HepG2 (cell line): ENCODE data around the gene ADAMTS12. TPM values are rescaled to one million over a fixed set of nuclear protein-coding genes. Genes with fewer than 3 reads are reported as not detected.

Experiments used
- ATAC-seq: fragments of 200-7000 bp; cut with Tn5 transposase; 3 replicates; pipeline ENCODE4 v1.9.1; 2020; ENCODE audit warnings: mild to moderate bottlenecking, moderate library complexity
- BruUV-seq: library from RNA; stranded (reverse); fragments of 400-500 nt; replicated peaks from 2 replicates; lab custom pipeline; 2021; lab: Mats Ljungman, UMichigan
- CTCF ChIA-PET: fragments of 300-600 bp; formaldehyde crosslinking; extraction: SDS; loops from one replicate; lab custom pipeline; 2021; ENCODE audit warnings: low total read pairs, inconsistent platforms, low intra/inter-chr PET ratio; lab: Yijun Ruan, JAX
- POLR2A ChIA-PET: fragments of 350-600 bp; sonication (Branson Sonifier 250); formaldehyde crosslinking; loops from one replicate; lab custom pipeline; 2020; ENCODE audit warnings: antibody characterized with exemption, inconsistent platforms; lab: Yijun Ruan, JAX
- DNase-seq: peaks from one replicate; pipeline ENCODE4 v3.0.0-alpha.2; 2015; ENCODE audit warnings: low spot score
- FAIRE-seq: peaks from 3 replicates; lab custom pipeline; 2011; peaks lifted over from hg19 to GRCh38; lab: Jason Lieb, UNC
- H2AFZ ChIP-seq: one replicate; pipeline ENCODE4 v1.6.1; 2011; ENCODE audit warnings: low read length, inconsistent platforms
- H3K27ac ChIP-seq: fragments of 300-600 bp; 3 replicates; pipeline ENCODE4 v1.8.0; 2011; ENCODE audit warnings: mixed run types, mild to moderate bottlenecking, mixed read lengths, low read length, inconsistent platforms; ENCODE audit not compliant: insufficient read depth; ENCODE audit errors: extremely low read length
- H3K27me3 ChIP-seq, 2 experiments: fragments of 200-600 bp in 1 of 2; 2 replicates in 1 of 2; 3 replicates in 1 of 2; pipeline versions ENCODE4 v1.6.0 to v1.8.0; 2011; ENCODE audit warnings: low read length in 2 of 2, mild to moderate bottlenecking in 2 of 2, moderate library complexity in 2 of 2, inconsistent platforms in 1 of 2; ENCODE audit not compliant: insufficient read depth in 2 of 2, control insufficient read depth in 1 of 2
- H3K36me3 ChIP-seq, 2 experiments: fragments of 200-600 bp in 1 of 2; replicated peaks in 1 of 2; 2 replicates in 1 of 2; 3 replicates in 1 of 2; pipeline versions ENCODE4 v1.5.1 to v1.8.0; 2011; ENCODE audit warnings: low read length in 2 of 2, inconsistent platforms in 1 of 2; ENCODE audit not compliant: insufficient read depth in 2 of 2, control insufficient read depth in 1 of 2
- H3K4me1 ChIP-seq: 2 replicates; pipeline ENCODE4 v1.5.1; 2012; ENCODE audit warnings: low read length, inconsistent platforms; ENCODE audit not compliant: insufficient read depth
- H3K4me2 ChIP-seq: 2 replicates; pipeline ENCODE4 v1.6.0; 2011; ENCODE audit warnings: low read depth, low read length, inconsistent platforms
- H3K4me3 ChIP-seq, 3 experiments: fragments of 200-600 bp in 1 of 3; sonication (generic), shearing (Covaris generic) in 1 of 3; replicated peaks in 1 of 3; 2 replicates each; pipeline ENCODE4 v1.5.1; 2011 to 2016; ENCODE audit warnings: low read length in 3 of 3, inconsistent platforms in 2 of 3, low read depth in 2 of 3, mild to moderate bottlenecking in 2 of 3, control low read depth in 1 of 3, mixed read lengths in 1 of 3; ENCODE audit not compliant: insufficient read depth in 1 of 3
- H3K79me2 ChIP-seq: one replicate; pipeline ENCODE4 v1.6.1; 2011; ENCODE audit warnings: low read length, inconsistent platforms; ENCODE audit not compliant: insufficient read depth
- H3K9ac ChIP-seq: 2 replicates; pipeline ENCODE4 v1.6.0; 2011; ENCODE audit warnings: mild to moderate bottlenecking, low read depth, low read length, inconsistent platforms; ENCODE audit not compliant: insufficient read depth
- H3K9me3 ChIP-seq: 2 replicates; pipeline ENCODE4 v1.5.1; 2012; ENCODE audit warnings: mild to moderate bottlenecking, low read length
- H4K20me1 ChIP-seq: 2 replicates; pipeline ENCODE4 v1.6.0; 2011; ENCODE audit warnings: inconsistent platforms, mild to moderate bottlenecking, low read length, moderate library complexity; ENCODE audit not compliant: insufficient read depth
- ARID3A ChIP-seq: IDR thresholded peaks from 2 replicates; pipeline ENCODE4 v1.6.1; 2012; ENCODE audit warnings: low read depth, low read length, improper control_type of control experiment
- GLMP ChIP-seq: sonication (generic); formaldehyde crosslinking; IDR thresholded peaks from 2 replicates; pipeline ENCODE4 v1.9.0; 2021; ENCODE audit warnings: missing genetic modification reagents, mild to moderate bottlenecking, borderline replicate concordance
- IKZF5 ChIP-seq: IDR thresholded peaks from 2 replicates; pipeline ENCODE4 v1.6.1; 2018; ENCODE audit warnings: missing genetic modification reagents, mild to moderate bottlenecking, missing compliant biosample characterization
- KLF12 ChIP-seq: sonication (generic); formaldehyde crosslinking; IDR thresholded peaks from 2 replicates; pipeline ENCODE4 v1.4.0; 2020; ENCODE audit warnings: missing genetic modification reagents, borderline replicate concordance
- REXO4 ChIP-seq: sonication (generic); formaldehyde crosslinking; IDR thresholded peaks from 2 replicates; pipeline ENCODE4 v1.8.0; 2022; ENCODE audit warnings: missing genetic modification reagents, mild to moderate bottlenecking, borderline replicate concordance
- SRY ChIP-seq: sonication (generic); formaldehyde crosslinking; IDR thresholded peaks from 2 replicates; pipeline ENCODE4 v1.8.0; 2022; ENCODE audit warnings: mild to moderate bottlenecking, missing genetic modification reagents
- TCF7L2 ChIP-seq: IDR thresholded peaks from 2 replicates; pipeline ENCODE4 v1.6.1; 2011; ENCODE audit warnings: mild to moderate bottlenecking, low read depth, low read length, moderate library complexity
- TFE3 ChIP-seq: IDR thresholded peaks from 2 replicates; pipeline ENCODE4 v1.6.1; 2016
- ZNF274 ChIP-seq: sonication (generic); formaldehyde crosslinking; IDR thresholded peaks from 2 replicates; pipeline ENCODE4 v1.5.1; 2020; ENCODE audit warnings: mild to moderate bottlenecking, missing genetic modification reagents
- ZNF451 ChIP-seq: sonication (generic); formaldehyde crosslinking; IDR thresholded peaks from 2 replicates; pipeline ENCODE4 v1.5.0; 2020; ENCODE audit warnings: mild to moderate bottlenecking, missing genetic modification reagents
- ZNF512 ChIP-seq: sonication (generic); formaldehyde crosslinking; IDR thresholded peaks from 2 replicates; pipeline ENCODE4 v1.4.0; 2020; ENCODE audit warnings: mild to moderate bottlenecking, missing genetic modification reagents
- ZNF577 ChIP-seq: sonication (generic); formaldehyde crosslinking; IDR thresholded peaks from 2 replicates; pipeline ENCODE4 v1.4.0; 2020; ENCODE audit warnings: mild to moderate bottlenecking, low read depth, missing genetic modification reagents, borderline replicate concordance
- ZNF619 ChIP-seq: sonication (generic); formaldehyde crosslinking; IDR thresholded peaks from 2 replicates; pipeline ENCODE4 v1.4.0; 2020; ENCODE audit warnings: mild to moderate bottlenecking, missing genetic modification reagents
- ZNF761 ChIP-seq: sonication (generic); formaldehyde crosslinking; conservative IDR thresholded peaks from 2 replicates; pipeline ENCODE4 v1.4.0; 2020; ENCODE audit warnings: mild to moderate bottlenecking, missing genetic modification reagents
- ZSCAN25 ChIP-seq: sonication (generic); formaldehyde crosslinking; IDR thresholded peaks from 2 replicates; pipeline ENCODE4 v1.8.0; 2022; ENCODE audit warnings: mild to moderate bottlenecking, missing genetic modification reagents
- WGBS: methylation state at CpG from one replicate; pipeline ENCODE4 v1.1.6; 2017; ENCODE audit warnings: low lambda C conversion rate; 5-methylcytosine and 5-hydroxymethylcytosine counted together
- in situ Hi-C: cut with HindIII; loops from 2 replicates; pipeline ENCODE4 v1.10.0; 2017; ENCODE audit warnings: low pct_unique_long_range_greater_than_20kb; ENCODE audit not compliant: extremely low pct_ligation_motif_present
- intact Hi-C: fragments of 100-400 bp; cut with micrococcal nuclease; formaldehyde crosslinking; loops from one replicate; pipeline ENCODE4 v1.10.0; 2022; ENCODE audit not compliant: unreplicated experiment
- polyA plus RNA-seq, 8 experiments: library from polyadenylated mRNA; depleted of rRNA in 3 of 8; stranded (reverse) in 7 of 8; unstranded in 1 of 8; fragments of >200 nt; fragmentation: Illumina TruSeq in 4 of 8; extraction: Trizol in 4 of 8; gene quantifications; 2 replicates each; pipeline versions ENCODE4 v1.2.1 to v1.2.3, GENCODE V29; 2011 to 2016; ENCODE audit warnings: low read depth in 4 of 8, missing spikeins in 1 of 8, mixed read lengths in 1 of 8; ENCODE audit not compliant: insufficient read depth in 1 of 8
- total RNA-seq, 5 experiments: library from RNA; depleted of rRNA; stranded (reverse); fragments of >200 nt; fragmentation: Illumina TruSeq; extraction: Trizol; gene quantifications; 2 replicates each; pipeline ENCODE4 v1.2.3, GENCODE V29; 2016; ENCODE audit warnings: low read depth in 1 of 5

The ADAMTS12 gene
- total and polyA plus RNA-seq, 2 of the 13 experiments (the other 11 are each of a cell fraction or from before 2014, with no cell fraction given): 0.03 TPM; not detected in 1

GRCh38 chr5:33921002-33921401, 29.2 kb upstream of the ADAMTS12 start:
- in situ Hi-C loops: no loop called here

More at GRCh38 chr5:33921002-33921401, 29.2 kb upstream of the ADAMTS12 start:
- TF ChIP-seq IKZF5 (CRISPR knock-in tag) (no peak), ZNF577 (no peak), GLMP (CRISPR knock-in tag) (no peak), ZNF512 (CRISPR knock-in tag) (no peak), TFE3 (CRISPR knock-in tag) (no peak), REXO4 (CRISPR knock-in tag) (no peak), SRY (CRISPR knock-in tag) (no peak), KLF12 (no peak), ZSCAN25 (CRISPR knock-in tag) (no peak), ZNF451 (CRISPR knock-in tag) (no peak), TCF7L2 (no peak), ZNF619 (no peak), ARID3A (no peak), ZNF274 (no peak), ZNF761 (CRISPR knock-in tag) (no peak)
- TF ChIP-seq, all 625 proteins: peak for 0
- Histone ChIP-seq H3K9ac (no peak overlapping the region), H3K4me2 (no peak overlapping the region), H3K9me3 (0 out of 2 replicates have a peak, but pooled peaks cover 6% of the 10 kb centered on the region), H3K4me3 (no peak overlapping the region), H3K36me3 (no peaks in the 10 kb centered on the region), H3K27me3 (no peaks in the 10 kb centered on the region), H2AFZ (no peak overlapping the region), H4K20me1 (no peaks in the 10 kb centered on the region), H3K27ac (no peak overlapping the region), H3K79me2 (no peaks in the 10 kb centered on the region), H3K4me1 (no peaks in the 10 kb centered on the region)
- FAIRE-seq (no peak), ATAC-seq (peak; percentile 62; the same call in 2 of the 3 replicates), DNase-seq (no peak)
- ChIA-PET POLR2A (no interaction called here), CTCF (no interaction called here)
- no TSS peak for BruUV-seq
- intact Hi-C loops: no loop called here
- 0% methylated on average over 1 of the region's 1 CpG for WGBS
